Ectodermal cell (in vitro differentiated cells): ENCODE measurements around the gene SLC25A26.

Experiments used
- H3K27ac ChIP-seq: 2 replicates; pipeline ENCODE4 v1.7.0; 2013; ENCODE audit warnings: mild to moderate bottlenecking, low read depth, low read length; ENCODE audit not compliant: insufficient read depth, poor library complexity, severe bottlenecking
- H3K27me3 ChIP-seq: 2 replicates; pipeline ENCODE4 v1.7.0; 2013; ENCODE audit warnings: mild to moderate bottlenecking, low read length; ENCODE audit not compliant: insufficient read depth, control insufficient read depth, poor library complexity, severe bottlenecking
- H3K36me3 ChIP-seq: one replicate; pipeline ENCODE4 v1.7.0; 2013; ENCODE audit warnings: low read length; ENCODE audit not compliant: control insufficient read depth, insufficient read depth
- H3K4me1 ChIP-seq: one replicate; pipeline ENCODE4 v1.7.0; 2013; ENCODE audit warnings: low read length; ENCODE audit not compliant: control insufficient read depth, insufficient read depth
- H3K4me3 ChIP-seq: 2 replicates; pipeline ENCODE4 v1.7.0; 2013; ENCODE audit warnings: low read depth, low read length, control low read depth; ENCODE audit not compliant: insufficient read depth
- H3K9me3 ChIP-seq: 2 replicates; pipeline ENCODE4 v1.7.0; 2013; ENCODE audit warnings: mild to moderate bottlenecking, low read length, moderate library complexity; ENCODE audit not compliant: control insufficient read depth
- WGBS, 2 experiments: methylation state at CpG; one replicate each; pipeline ENCODE4 v1.1.7; 2013; ENCODE audit warnings: missing lambda C conversion rate in 2 of 2; 5-methylcytosine and 5-hydroxymethylcytosine counted together

SLC25A26 gene

DNA sequence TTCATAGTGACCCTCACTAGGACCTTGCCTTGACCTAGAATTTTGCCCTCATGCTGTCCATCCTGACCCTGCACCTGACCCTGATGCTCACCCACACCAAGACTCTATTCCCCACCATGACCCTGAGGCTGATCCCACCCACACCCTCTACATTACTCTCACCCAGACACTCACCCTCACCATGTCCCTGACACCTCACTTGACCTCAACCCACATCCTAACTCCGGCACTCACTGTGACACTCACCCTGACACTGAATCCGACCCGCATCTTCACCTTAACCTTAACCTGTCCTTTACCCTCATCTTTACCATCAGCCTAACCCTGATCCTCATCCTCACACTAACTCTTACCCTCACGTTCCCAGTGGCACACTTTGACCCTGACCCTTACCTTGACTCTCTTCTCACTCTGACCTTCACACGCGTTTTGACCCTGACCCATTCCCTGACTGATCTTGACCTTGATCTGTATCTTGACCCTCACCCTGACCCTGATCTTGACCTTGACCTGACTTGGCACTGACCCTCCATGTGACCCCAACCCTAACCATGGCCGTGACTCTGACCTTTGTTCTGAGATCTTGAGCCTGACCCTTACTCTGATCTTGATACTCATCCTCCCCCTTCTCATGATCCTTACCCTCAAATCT, 22.2 kb upstream of the SLC25A26 start:
- no peaks in the 10 kb centered on the region for H3K27me3 ChIP-seq
- WGBS, 2 experiments: 89 to 90% methylated on average over 7 of the region's 7 CpGs
- no peak overlapping the region for H3K4me3 ChIP-seq
- H3K4me1 ChIP-seq: no peaks in the 10 kb centered on the region
- H3K36me3 ChIP-seq: no peaks in the 10 kb centered on the region
- no peaks in the 10 kb centered on the region for H3K9me3 ChIP-seq
- H3K27ac ChIP-seq: no peak overlapping the region

DNA sequence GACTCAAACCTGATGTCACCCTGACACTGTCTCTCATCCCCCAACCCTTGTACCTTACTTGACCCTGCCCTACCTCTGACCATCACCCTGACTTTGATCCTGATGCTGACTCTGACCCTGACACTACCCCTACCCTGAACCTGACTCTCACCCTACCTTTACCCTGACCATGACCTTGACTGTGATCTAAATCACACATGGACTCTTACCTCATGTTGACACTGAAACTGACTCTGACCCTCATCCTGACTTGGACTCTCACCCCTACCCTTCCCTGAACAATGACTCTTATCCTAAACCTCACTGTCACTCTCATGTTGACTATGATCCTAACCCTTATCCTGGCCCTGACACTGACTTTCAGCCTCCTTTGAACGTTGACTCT, 21.7 kb upstream of the SLC25A26 start:
- Histone ChIP-seq H3K27me3 (no peaks in the 10 kb centered on the region), H3K27ac (no peak overlapping the region), H3K36me3 (no peaks in the 10 kb centered on the region), H3K9me3 (no peaks in the 10 kb centered on the region), H3K4me1 (no peaks in the 10 kb centered on the region), H3K4me3 (no peak overlapping the region)
- 82 to 88% methylated on average over 1 of the region's 1 CpG for WGBS, 2 experiments

DNA sequence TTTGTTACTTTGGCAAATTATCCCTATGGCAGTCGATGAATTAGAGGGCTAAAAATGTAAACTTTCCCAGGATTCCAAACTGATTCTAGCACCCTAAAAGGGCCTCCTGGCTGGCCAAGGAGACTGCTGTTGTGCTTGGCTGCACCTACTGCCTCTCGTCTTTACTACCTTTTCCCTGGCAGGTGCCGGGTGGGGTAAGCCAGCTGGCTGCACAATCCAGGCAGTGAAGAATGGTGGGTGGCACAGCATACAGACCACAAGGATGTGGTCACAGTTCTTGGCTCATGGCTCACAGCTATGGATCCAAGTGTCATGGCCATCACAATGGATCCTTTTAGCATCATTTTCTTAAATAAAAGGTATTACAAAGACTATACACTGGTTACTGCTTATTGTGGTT, 20.7 kb upstream of the SLC25A26 start:
- no peaks in the 10 kb centered on the region for H3K36me3 ChIP-seq
- WGBS, 2 experiments: 46 to 54% methylated on average over 3 of the region's 3 CpGs
- H3K4me1 ChIP-seq: no peaks in the 10 kb centered on the region
- H3K27ac ChIP-seq: no peak overlapping the region
- no peaks in the 10 kb centered on the region for H3K27me3 ChIP-seq
- no peak overlapping the region for H3K4me3 ChIP-seq
- H3K9me3 ChIP-seq: no peaks in the 10 kb centered on the region

DNA sequence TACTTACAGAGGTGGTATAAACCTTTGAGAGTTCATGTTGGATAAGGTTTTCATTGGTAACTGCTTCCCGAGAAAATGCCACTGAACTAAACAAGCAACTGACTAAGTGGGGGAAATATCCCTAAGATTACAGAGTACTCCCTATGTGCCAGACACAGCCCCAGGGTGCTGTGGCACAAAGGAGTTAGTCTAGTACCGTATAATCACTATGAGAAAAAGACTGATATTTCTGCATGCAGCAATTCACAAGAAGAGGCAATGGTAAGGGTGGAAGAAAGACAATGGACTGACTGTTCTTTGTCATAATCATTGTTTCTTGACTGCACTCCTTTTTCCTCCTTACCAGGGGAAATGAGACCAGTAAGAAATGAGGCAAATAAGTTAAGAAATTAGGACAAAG, 20.0 kb upstream of the SLC25A26 start:
- no peak overlapping the region for H3K27ac ChIP-seq
- no peaks in the 10 kb centered on the region for H3K27me3 ChIP-seq
- no peaks in the 10 kb centered on the region for H3K9me3 ChIP-seq
- WGBS, 2 experiments: 83 to 85% methylated on average over 2 of the region's 2 CpGs
- no peak overlapping the region for H3K4me3 ChIP-seq
- H3K4me1 ChIP-seq: no peaks in the 10 kb centered on the region
- H3K36me3 ChIP-seq: no peaks in the 10 kb centered on the region

DNA sequence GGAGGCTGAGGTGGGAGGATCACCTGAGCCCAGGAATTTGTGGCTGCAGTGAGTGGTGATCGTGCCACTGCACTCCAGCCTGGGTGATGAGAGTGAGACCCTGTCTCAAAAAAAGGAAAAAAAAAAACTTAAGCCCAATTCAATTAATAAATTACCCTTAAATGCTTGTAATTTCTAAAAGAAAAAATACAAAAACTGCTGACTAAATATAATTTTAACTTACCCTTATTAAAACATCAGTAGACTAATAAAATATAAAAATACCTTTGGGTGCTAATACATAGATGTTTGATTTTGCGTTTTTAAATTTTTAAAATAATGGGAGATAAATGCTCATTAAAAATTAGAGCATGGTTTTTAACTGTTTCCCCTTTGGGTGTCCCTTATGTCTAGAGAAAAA, 17.5 kb upstream of the SLC25A26 start:
- H3K27ac ChIP-seq: no peak overlapping the region
- H3K27me3 ChIP-seq: no peaks in the 10 kb centered on the region
- no peaks in the 10 kb centered on the region for H3K9me3 ChIP-seq
- H3K4me3 ChIP-seq: no peak overlapping the region
- H3K36me3 ChIP-seq: no peaks in the 10 kb centered on the region
- 92% methylated on average over 2 of the region's 2 CpGs for WGBS, 2 experiments
- no peaks in the 10 kb centered on the region for H3K4me1 ChIP-seq

DNA sequence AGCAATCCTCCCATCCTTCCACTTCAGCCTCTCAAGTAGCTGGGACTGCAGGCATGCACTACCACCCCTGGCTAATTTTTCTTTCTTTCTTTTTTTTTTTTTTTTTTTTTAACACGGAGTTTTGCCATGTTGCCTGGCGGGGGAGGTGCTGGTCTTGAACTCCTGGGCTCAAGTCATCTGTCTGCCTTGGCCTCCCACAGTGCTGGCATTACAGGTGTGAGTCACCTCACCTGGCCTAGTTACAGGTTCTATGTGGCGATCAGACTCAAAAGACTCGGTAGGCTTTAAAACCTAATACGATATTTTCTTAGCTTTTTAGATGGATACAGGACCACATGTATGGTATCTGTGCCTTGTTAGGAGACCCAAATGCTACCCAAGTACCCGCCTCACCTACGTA, 14.0 kb upstream of the SLC25A26 start:
- H3K27ac ChIP-seq: no peak overlapping the region
- no peaks in the 10 kb centered on the region for H3K9me3 ChIP-seq
- no peak overlapping the region for H3K4me3 ChIP-seq
- H3K4me1 ChIP-seq: no peaks in the 10 kb centered on the region
- H3K27me3 ChIP-seq: no peaks in the 10 kb centered on the region
- H3K36me3 ChIP-seq: no peaks in the 10 kb centered on the region
- 81 to 85% methylated on average over 7 of the region's 7 CpGs for WGBS, 2 experiments

DNA sequence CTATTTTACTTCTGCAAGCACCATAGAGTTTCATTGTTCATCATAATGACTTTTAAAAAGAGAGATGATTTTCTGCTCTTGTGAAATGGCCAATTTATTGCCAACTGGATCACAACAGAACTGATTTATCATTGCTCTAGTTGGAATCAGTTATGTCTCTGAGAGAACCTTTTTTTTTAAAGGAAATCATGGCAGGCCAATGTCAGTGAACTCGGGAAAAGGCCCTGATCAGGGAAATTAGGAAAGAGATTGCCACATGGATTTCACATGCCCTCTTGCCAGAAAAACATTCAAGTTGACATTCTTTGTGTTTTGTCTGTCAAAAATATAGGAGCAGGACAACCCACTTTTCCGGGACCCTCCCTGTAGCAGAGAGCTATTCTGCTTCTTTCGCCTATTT, 12.6 kb upstream of the SLC25A26 start:
- H3K9me3 ChIP-seq: no peaks in the 10 kb centered on the region
- H3K36me3 ChIP-seq: no peaks in the 10 kb centered on the region
- H3K4me1 ChIP-seq: no peaks in the 10 kb centered on the region
- no peaks in the 10 kb centered on the region for H3K27me3 ChIP-seq
- 79 to 94% methylated on average over 1 to 2 of the region's 3 CpGs for WGBS, 2 experiments
- H3K27ac ChIP-seq: no peak overlapping the region
- no peak overlapping the region for H3K4me3 ChIP-seq

DNA sequence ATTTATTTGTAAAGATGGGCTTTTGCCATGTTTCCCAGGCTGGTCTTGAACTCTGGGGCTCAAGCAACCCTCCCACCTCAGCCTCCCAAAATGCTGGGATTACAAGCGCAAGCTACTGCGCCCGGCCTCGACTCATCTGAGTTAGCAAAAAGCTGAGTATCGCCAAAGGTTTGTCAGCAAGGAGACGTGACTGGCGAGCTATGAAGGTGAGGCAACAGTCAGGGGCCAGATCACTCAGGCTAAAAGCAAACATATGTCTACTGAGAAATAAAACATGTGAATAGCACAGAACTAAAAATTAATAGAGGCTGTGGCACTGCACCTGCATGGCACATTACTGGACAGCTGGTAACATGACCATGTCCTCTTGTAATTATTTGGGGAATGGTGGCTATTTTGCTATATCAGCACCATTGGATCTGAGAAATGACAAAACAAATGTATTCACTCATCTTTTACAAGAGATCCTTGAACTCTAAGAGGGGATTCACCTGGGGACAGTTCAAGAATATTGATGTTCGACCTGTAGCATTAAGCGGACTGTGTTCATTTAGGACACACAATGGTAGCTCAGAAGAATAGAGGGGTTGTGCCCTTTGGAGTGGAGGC, 10.0 kb upstream of the SLC25A26 start:
- Histone ChIP-seq H3K4me1 (no peaks in the 10 kb centered on the region), H3K36me3 (no peaks in the 10 kb centered on the region), H3K4me3 (no peak overlapping the region), H3K27ac (no peak overlapping the region), H3K9me3 (no peaks in the 10 kb centered on the region), H3K27me3 (no peaks in the 10 kb centered on the region)
- 93 to 94% methylated on average over 9 of the region's 9 CpGs for WGBS, 2 experiments

DNA sequence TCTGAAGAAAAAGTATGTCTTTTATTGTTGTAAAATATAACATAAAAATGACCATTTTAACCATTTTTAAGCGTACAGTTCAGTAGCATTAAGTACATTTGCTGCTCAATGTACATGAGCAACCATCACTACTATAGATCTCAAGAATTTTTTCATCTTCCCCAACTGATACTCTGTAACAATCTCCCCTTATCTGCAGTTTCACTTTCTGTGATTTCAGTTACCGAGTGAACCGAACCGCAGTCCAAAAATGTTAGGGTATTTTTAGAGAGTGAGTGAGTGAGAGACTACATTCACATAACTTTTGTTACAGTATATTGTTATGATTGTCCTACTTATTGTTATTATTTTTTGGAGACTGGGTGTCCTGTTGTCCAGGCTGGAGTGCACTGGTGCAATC, 9.0 kb upstream of the SLC25A26 start:
- H3K36me3 ChIP-seq: no peaks in the 10 kb centered on the region
- H3K27ac ChIP-seq: no peak overlapping the region
- H3K27me3 ChIP-seq: no peaks in the 10 kb centered on the region
- WGBS, 2 experiments: 75 to 76% methylated on average over 1 of the region's 4 CpGs
- no peaks in the 10 kb centered on the region for H3K4me1 ChIP-seq
- H3K4me3 ChIP-seq: no peak overlapping the region
- no peaks in the 10 kb centered on the region for H3K9me3 ChIP-seq

DNA sequence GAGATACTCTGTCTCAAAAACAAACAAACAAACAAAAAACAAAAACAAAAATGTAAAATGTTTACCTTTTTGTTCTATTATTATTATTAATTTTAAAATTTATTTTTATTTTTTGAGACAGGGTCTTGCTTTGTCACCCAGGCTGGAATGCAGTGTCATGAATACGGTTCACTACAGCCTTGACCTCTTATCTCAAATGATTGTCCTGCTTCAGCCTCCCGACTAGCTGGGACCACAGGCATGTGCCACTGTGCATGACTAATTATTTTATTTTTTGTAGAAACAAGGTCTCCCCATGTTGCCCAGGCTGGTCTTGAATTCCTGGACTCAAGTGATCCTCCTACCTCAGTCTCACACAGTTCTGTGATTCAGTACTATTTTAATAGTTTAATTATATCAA, 5.7 kb upstream of the SLC25A26 start:
- Histone ChIP-seq H3K27ac (no peak overlapping the region), H3K4me3 (no peak overlapping the region), H3K4me1 (no peaks in the 10 kb centered on the region), H3K36me3 (no peaks in the 10 kb centered on the region), H3K9me3 (no peaks in the 10 kb centered on the region), H3K27me3 (no peaks in the 10 kb centered on the region)
- 89 to 100% methylated on average over 2 of the region's 2 CpGs for WGBS, 2 experiments
